NCI-H2196 treated with DMSO at 0.1 percent for 48 hours (cell line): Measurements from ENCODE around the gene INPP5D.
"Not testable (repeated sequence)": the region's sequence is repeated elsewhere in the genome, so short reads cannot be mapped to it uniquely, and the experiment has no call there.

ENCODE experiments used
- DNase-seq: peaks from one replicate; lab custom pipeline; 2025; ENCODE audit not compliant: unreplicated experiment; lab: John Stamatoyannopoulos, UW

The INPP5D gene

DNA sequence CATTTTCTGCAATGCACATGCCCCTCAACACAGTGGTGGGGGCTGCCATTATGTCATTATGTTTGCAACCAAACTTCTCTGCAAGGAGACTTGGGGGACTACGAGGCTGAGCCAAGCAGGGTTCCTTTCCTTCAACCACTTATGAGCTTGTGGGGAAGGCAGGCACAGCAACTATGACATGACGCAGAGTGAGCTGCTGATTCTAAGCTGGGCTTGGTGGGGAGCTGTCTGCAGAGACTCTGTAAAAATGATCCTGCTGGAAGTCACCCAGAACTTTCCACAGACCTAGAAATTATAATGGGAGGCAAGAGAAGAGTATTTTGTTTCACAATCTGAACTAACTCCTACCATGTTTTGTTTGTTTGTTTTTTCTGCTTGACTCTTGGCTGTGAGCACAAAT is 55.6 kb downstream of the INPP5D start:
- no peak for DNase-seq

DNA sequence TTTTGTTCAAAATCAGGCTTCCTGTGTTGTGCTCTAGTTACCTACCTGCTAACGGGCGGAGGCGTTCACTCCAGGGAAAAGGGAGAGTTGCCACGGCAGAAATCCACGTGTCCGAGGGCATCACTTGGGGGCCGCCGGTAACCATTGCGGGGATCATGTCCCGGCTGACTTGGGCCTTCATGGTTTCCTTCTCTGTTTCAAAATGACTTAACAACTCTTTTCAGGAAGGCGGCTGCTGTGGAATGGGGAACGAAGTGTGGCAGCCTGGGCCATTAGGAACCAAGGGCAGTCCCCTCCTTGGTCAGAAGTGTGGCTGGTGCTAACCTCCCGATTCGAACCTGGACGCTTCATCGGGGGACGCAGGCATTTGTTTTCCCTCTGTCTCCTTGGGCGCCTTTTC is 56.8 kb downstream of the INPP5D start:
- DNase-seq = no peak

DNA sequence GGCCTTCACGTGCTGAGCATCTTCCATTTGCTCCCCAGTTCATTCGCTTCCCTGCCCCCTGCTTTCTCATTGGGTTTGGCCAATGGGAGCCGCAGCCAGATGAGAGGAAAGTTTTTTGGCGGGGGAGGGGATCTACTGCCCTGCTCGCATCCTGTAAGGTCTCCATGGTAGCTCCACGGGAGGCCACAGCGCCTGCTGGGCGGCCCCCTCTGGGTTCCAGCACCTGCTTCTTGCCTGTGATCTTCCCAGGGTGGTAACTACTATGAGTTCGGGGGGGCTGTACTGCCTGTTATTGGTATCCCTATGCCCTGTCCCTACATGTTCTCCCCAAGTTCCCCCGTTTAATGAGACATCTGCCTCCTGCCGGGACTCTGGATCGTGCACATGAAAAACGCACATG is 57.2 kb downstream of the INPP5D start:
- DNase-seq = no peak

DNA sequence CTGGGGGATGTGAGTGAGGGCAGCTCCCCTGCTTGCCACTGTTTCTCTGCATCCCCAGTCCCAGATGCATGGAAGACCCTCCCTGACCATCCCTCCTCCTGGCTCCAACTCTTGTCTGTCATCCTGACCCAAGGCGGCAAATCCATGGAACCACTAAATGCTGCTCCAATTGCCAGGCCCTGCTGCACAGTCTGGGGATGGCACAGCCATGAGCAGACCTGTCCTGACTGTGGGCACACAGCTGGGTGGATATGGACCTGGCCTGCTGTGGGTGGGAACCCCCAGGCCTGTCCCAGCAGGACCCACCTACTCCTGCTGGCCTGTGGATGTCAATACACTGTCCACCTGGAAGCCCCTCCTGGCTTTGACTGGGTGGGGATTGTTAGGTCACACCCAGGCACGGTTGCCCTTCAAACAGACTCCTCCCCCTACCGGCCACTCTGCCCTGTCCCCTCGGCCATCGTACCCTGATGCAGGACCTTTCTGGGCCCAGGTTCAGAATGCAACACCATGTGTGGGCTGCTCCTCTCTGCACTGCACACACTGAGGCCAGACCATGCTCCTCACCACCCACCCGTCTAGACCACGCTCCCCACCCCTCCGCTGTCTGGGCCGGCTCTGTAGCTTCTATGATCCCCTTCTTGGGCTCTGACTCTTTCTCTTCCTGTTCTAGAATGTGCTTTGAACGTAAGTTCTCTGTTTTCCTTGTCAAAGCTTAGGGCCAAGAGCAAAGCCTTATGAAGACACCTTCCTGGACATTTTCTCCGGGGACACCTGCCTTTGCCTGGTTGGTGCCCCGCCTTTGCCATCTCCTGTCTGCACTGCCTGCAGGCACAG is 57.9 kb downstream of the INPP5D start:
- no peak for DNase-seq

DNA sequence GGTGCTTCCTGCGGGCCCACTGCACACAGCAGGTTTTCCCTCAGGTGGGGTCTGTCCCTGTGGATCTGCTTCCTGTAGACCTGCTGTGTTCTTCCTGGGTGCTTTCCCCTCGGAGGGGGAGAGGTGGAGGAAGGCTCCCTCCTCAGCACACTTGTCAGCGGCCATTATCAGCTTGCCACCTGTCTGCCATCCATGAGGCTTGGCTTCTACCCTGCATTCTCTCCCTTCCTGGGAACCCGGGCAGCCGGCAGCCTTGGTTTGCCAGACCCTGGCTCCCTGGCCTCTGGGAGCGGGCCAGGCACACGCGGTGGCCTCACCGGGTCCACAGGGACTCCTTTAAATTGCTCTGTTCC is 58.5 kb downstream of the INPP5D start:
- no peak for DNase-seq

DNA sequence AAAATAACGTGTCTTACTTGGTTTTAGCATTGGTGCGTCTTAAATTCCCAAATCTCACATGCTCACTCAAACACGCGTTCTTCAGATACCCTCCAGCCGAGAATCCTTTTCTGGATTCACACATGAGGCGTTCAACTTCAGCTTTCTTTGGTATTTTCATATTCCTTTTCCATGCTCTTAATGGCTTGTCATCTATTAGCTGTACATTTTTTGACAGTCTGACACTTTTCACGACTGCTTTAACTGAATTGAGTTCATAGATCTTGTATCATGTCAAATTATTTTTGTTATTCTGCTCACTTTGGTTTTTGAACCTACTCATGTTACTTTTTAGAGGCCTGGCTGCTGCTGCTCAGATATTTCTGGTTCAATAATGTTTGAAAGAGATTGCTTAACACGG is 59.0 kb downstream of the INPP5D start:
- no peak for DNase-seq

DNA sequence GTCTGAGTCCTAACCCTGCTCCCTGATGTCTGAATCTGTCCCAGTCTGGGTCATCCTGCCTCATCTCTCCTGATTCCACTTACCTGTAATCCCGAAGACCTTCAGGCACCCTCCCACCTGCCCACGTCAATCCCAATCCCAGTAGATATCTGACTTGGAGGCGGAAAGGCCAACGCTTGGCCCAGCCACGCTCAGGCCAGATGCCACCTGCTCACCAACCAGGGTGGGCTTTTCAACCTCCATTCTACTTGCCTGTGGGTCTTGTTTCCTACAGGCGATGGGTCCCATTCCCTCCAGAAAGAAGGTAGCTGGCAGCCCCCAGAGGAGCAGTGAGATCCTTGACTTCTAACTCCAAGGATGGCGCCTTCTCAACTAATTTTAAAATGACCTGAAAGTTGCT is 59.7 kb downstream of the INPP5D start:
- no peak for DNase-seq

DNA sequence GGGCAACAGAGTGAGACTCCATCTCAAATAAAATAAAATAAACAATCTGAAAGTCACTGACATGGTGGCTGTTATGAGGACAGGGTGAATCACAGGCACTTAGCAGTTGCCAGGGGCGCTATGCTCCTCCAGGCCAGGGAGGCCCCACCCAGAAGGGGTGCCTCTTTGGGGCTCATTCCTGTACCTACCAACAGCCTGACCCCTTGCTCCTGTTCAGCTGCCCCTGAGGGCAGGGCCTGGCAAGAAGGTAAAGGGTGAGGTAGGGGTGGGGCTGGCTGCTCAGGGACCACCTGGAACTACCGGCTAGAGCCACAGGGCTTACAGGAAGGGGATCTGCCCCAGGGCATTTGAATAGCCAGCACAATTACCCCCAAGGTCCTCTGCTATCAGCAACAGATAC is 60.3 kb downstream of the INPP5D start:
- no peak for DNase-seq

DNA sequence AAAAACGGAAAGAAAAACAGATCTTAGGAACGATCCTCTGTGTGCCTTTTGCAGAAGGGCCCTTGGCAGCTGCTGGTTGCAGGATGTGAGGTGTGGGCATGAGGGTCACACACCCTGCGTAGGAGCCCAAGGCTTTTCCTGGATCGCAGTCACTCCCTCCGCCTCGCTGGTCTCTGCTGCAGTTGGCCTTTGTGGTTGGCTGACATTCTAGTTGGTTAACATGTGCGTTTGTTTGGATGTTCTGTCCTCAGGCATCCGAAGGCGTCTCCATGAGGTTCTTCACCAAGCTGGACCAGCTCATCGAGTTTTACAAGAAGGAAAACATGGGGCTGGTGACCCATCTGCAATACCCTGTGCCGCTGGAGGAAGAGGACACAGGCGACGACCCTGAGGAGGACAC is 61.7 kb downstream of the INPP5D start:
- no peak for DNase-seq

DNA sequence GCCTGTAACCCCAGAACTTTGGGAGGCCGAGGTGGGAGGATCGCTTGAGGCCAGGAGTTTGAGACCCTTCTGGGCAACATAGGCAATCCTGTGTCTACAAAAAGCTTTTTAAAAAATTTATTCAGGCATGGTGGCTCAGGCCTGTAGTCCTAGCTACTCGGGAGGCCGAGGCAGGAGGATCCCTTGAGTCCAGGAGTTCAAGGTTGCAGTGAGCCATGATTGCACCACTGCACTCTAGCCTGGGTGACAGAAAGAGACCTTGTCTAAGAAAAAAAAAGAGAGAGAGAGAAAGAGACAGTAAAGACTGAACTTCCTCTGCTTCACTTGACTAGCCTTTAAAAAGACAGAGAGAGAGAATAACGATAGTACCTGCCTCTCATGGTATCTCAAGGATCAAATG is 62.4 kb downstream of the INPP5D start:
- no peak for DNase-seq

DNA sequence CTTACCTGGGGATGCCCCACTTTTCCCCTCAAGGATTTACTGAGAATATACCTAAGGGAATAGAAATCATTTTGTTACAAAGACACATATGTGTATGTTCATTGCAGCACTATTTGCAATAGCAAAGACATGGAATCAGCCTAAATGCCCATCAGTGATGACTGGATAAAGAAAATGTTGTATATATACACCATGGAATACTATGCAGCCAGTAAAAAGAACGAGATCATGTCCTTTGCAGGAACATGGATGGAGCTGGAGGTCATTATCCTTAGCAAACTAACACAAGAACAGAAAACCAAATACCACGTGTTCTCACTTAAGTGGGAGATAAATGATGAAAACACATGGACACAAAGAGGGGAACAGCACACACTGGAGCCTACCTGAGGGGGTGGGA is 63.4 kb downstream of the INPP5D start:
- not testable (repeated sequence) for DNase-seq

DNA sequence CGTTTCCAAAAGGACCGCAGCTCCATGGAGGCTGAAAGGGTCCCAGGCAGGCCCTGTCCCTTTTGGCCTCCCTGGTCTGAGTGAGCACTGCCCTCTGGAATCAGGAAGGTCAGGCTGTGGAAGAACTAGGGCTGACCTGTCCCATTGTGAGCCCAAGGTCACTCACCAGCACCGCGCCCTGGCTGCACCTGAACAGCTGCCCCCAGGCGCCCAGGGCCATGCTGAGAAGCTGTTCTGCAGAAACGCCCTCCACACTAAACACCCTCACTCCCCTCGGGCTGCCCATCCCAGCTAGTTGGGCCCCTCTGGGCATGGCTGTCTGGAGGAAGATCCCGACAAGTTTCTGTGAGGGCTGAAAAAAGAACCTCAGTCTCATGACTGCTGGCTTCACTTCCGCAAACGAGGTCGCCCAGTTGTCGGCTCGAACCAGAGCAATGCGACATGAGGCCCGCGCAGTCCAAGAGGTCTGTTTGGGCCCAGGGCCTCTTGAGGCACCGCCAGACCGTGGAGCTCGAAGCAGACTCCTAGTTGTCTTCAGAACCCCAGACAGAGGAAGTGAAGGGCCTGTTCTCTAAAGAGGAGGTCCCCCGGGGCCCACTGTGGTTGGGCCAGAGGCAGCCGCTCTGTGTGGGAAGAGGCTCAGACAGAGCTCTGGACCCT is 64.4 kb downstream of the INPP5D start:
- no peak for DNase-seq

DNA sequence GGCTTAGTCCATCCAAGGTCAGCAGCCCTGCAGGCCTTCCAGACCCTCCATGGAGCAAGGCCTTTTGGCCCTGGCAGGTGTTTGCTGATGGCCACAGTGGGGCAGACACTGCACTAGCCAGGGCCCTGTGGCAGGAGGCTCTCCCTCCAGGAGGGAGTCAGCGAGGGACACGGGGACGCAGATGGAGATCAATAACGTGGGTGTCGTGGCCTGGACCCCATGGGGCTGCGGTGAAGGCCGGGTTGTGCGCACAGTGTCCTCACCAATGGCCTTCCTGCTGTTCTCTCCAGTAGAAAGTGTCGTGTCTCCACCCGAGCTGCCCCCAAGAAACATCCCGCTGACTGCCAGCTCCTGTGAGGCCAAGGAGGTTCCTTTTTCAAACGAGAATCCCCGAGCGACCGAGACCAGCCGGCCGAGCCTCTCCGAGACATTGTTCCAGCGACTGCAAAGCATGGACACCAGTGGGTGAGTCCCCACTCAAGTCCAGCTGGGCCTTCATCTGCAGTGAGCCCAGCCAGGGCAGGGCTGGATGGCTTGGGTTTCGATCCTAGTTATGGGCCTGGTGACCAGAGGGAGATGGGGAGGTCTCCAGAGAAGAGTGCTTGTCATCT is 65.4 kb downstream of the INPP5D start:
- DNase-seq = no peak

DNA sequence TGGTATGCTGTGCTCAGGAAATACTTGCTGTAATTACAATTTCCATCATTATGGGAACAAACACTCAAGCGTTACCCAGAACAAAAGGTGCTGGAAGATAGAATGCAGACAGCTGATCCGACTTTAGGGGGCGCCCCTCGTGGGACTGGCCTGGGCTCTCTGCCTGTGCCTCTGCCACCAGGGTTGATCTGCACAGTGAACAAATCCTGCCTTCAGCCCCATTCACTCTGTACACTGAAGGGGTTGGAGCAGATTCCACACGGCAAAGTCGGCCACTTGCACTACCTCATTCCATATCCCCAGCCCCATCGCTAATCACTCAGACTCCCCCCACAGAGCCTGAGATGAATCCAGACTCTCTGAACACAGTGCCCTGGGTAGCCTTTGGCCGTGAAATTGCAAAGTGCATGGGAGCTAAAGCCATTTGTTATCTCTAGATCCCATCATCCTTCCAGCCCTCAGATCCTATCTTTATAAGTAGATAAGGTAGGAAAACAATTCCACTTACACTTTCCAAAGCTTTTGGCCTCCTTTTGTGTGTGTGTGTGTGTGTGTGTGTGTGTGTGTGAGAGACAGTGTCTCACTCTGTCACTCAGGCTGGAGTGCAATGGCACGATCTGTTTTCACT is 69.3 kb downstream of the INPP5D start:
- no peak for DNase-seq

DNA sequence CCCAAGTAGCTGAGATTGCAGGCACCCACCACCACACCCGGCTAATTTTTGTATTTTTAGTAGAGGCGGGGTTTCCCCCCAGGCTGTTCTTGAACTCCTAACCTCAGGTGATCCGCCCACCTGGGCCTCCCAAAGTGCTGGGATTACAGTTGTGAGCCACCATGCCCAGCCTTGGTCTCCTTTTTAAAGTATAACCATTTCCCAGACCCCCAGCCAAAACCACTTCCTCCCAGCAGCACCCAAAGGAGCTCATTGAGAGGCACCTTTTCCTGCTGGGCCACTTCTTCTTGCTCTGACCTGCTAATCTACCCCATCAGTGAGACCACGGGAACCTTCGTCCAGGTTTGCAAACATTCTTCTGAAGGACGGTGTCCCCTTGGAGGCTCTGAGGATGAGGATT is 69.9 kb downstream of the INPP5D start:
- no peak for DNase-seq

DNA sequence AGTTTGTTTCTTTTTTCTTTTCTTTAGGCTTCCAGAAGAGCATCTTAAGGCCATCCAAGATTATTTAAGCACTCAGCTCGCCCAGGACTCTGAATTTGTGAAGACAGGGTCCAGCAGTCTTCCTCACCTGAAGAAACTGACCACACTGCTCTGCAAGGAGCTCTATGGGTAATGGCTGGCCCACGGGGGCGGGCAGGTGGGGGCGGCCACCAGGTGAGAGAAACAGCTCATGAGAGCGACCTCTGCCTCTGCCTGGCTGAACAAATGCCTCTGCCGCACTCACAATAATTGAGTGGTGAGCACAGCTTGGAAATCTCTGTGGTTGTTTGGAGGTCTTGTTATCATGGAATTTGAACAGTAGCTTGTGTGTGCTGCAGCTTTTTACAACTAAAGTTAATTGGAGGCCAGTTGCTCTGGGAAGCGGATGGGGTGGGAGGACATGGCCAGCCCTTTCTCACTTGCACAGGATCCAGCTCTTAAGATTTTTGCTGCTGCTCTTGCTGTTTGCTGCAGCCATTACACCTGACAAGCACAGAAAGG is 70.4 kb downstream of the INPP5D start:
- no peak for DNase-seq

DNA sequence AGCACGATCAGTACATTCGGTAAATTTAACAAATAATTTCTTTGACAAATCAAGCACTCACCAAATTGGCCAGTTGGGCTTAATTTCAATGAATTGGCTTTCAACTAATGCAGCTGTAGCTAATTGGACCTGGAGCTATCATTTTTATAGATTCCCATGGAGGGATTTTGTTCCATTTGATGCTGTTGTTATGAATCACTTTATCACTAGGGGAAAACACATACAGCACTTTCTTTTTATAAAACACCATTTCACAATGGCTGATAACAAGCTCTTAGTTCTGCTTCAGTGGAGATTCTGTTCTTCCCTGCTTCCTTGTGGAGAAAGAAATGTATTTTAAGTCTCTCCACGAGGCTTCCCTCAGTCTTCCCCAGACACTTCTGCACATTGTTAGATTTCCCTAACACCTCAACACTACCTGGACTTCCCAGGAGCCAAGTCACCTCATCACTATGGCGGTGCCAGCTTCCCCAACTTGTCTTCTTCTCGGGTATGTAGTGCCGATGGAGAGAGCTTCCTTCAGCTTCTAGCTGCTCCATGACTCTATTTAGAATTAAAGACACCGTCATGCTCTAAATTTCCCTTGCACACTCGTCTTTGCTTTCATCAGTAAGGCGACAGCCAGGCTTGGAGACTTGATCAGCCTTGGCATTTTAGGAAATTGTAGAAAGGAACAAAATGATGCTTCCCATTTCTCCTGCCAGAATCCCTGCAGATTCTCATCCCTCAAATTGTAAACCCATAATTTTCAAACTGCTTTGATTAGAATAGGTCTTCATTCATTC is 72.0 kb downstream of the INPP5D start:
- DNase-seq = no peak

DNA sequence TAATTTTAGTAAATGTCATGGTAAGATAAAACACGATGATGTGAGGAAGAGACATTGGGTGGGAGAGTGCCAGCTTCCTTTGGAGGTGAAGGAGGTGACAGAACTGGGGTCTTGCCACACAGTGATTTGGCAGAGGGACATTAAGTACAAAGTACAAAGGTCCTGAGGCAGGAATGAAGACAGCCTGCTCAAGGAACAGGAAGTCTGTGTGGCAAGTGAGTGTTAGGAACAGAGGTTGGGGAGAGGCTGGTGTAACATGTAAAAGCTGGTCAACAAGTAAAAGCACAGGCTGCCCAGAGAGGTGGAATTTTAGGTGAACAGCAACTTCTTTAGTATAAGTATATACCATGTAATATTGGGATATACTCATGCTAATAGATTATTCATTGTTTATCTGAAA is 73.1 kb downstream of the INPP5D start:
- DNase-seq = no peak

DNA sequence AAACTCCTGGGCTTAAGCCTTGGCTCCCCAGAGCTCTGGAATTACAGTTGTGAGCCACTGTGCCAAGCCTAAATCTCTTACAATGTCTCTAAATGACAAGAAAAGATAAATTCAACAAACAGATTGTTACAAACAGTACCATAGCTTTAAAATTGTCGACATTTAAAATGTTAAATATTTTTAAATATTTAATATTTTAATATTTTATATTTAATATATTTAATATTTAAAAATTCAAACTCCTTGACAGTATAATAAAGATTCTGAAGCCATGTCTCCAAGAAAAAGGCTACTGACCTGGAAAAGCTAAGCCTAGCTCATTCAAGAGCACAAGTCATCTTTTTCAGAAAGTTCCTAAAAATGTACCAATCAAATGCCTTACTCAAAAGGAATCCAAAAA is 75.3 kb downstream of the INPP5D start:
- DNase-seq = no peak

DNA sequence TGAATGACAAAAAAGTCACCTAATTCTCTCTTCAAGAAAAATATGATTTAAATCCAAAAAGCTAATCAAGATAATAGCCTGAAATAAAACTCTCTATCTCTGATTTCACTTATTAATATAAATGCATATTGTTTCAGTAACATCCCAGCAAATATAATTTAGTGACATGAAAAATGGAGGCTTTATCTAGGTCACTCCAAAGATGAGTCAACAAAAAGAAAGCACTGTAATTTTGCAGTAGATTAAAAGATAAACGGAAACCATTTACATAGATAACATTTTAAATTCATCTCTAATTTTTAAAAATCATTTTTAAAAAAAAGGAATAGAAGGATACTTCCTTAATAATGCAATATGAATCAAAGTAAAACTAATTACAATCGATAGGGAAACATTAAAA is 76.9 kb downstream of the INPP5D start:
- DNase-seq = no peak

DNA sequence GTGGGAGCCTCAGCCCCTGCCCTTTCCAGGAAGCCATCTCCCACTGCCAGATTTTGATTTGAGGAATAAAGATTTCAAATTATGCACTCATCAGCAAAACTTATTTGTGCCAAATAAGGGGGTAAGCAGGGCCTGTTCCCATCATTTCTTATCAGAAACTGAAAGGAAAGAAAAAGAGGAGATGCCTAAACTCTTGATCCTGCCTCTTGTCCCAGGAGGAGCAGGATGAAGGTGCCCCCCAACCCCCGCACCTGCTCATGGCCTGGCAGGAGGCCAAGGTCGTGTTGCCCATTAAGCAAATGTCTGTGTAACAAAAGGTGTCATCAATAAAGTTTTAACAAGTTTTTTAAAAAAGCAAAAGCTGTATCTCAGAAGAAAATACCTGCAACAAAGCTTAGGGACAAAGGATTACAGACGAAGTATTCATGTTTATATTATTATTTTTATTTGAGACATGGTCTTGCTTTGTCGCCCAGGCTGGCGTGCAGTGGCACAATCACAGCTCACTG is 80.0 kb downstream of the INPP5D start:
- no peak for DNase-seq
